Heart right ventricle (tissue), 16 donors: ENCODE measurements around the gene DNAJC15. TPM values are rescaled to one million over a fixed set of nuclear protein-coding genes. Genes with fewer than 3 reads are reported as not detected.

Experiments used
- ATAC-seq, 8 donors: fragments of 200-7000 bp; cut with Tn5 transposase; one replicate each; pipeline ENCODE4 v1.9.1; 2020; ENCODE audit warnings: mild to moderate bottlenecking in 8 of 8, moderate library complexity in 8 of 8, moderate number of reproducible peaks in 1 of 8
- DNase-seq, 2 donors: peaks; one replicate each; pipeline ENCODE4 v3.0.0-alpha.2; 2020
- H3K27ac ChIP-seq, 10 donors: fragments of 200-600 bp; sonication (generic) in 2 of 10; one replicate each; pipeline versions ENCODE4 v1.5.0 to v1.8.0; 2020 to 2022; ENCODE audit warnings: mild to moderate bottlenecking in 3 of 10
- H3K27me3 ChIP-seq, 7 donors: fragments of 200-600 bp; one replicate each; pipeline ENCODE4 v1.8.0; 2021 to 2022; ENCODE audit warnings: mild to moderate bottlenecking in 2 of 7
- H3K36me3 ChIP-seq, 9 donors: fragments of 200-600 bp; sonication (generic) in 1 of 9; one replicate each; pipeline versions ENCODE4 v1.5.0 to v1.8.0; 2020 to 2022; ENCODE audit warnings: mild to moderate bottlenecking in 2 of 9
- H3K4me1 ChIP-seq, 9 donors: fragments of 200-600 bp; sonication (generic) in 1 of 9; one replicate each; pipeline versions ENCODE4 v1.5.0 to v1.8.0; 2020 to 2022; ENCODE audit warnings: mild to moderate bottlenecking in 4 of 9
- H3K4me3 ChIP-seq, 10 donors: fragments of 200-600 bp; sonication (generic) in 2 of 10; one replicate each; pipeline versions ENCODE4 v1.5.0 to v1.8.0; 2020 to 2022; ENCODE audit warnings: mild to moderate bottlenecking in 7 of 10, moderate library complexity in 2 of 10
- H3K9me3 ChIP-seq, 11 donors: fragments of 200-600 bp in 10 of 11; sonication (generic) in 2 of 11; one replicate each; pipeline versions ENCODE4 v1.5.0 to v1.8.0; 2013 to 2022; ENCODE audit warnings: mild to moderate bottlenecking in 2 of 11, control low read depth in 1 of 11, moderate library complexity in 1 of 11
- CTCF ChIP-seq, 9 donors: fragments of 200-600 bp; sonication (generic) in 2 of 9; IDR thresholded peaks; one replicate each; pipeline versions ENCODE4 v1.5.0 to v1.8.0; 2021 to 2022; ENCODE audit warnings: antibody characterized with exemption in 9 of 9, mild to moderate bottlenecking in 5 of 9, moderate library complexity in 1 of 9
- WGBS, 2 donors: extraction: QIAGEN DNeasy Blood & Tissue Kit; methylation state at CpG; one replicate each; pipeline ENCODE4 v1.1.7; 2013; ENCODE audit warnings: inconsistent platforms in 1 of 2; 5-methylcytosine and 5-hydroxymethylcytosine counted together
- intact Hi-C, 10 donors: fragments of 100-400 bp; cut with DNase I; formaldehyde crosslinking; loops; one replicate each; pipeline versions ENCODE4 v1.11.1 to v1.14.2; 2022
- polyA plus RNA-seq, 2 donors: library from polyadenylated mRNA; stranded (reverse); fragments of 200-250 nt; gene quantifications; one replicate each; pipeline ENCODE4 v1.2.3, GENCODE V29; 2013
- total RNA-seq, 10 donors: library from RNA; stranded (reverse); fragmentation: NEBNext Ultra II Directional in 3 of 10; extraction: Animal tissue kit (Norgen Biotek cat#: 25700) in 3 of 10; gene quantifications; one replicate each; pipeline versions ENCODE4 v1.2.1 to v1.2.4, GENCODE V29; 2021 to 2023
- donor health status: Arrhythmogenic right ventricular cardiomyopathy.
- donor health status: ischemic (EF 13 %, LVEDD 7.1; RV severe dilation, severe dysfunction).
- donor health status: healthy with polysubstance abuse.
- donor health status: DM: no; HTN: yes; CAD: no.
- donor health status: DM: no; HTN: no; CAD: no.
- donor health status: ischemic (EF 25% LVEDD 6.9; RV normal size, moderate dysfunction).
- donor health status: ischemic (EF 25% LVEDD 5.7; RV mildly dilated, moderate dysfunction).
- donor health status: healthy.
- donor health status: DM: yes; HTN: yes; CAD: no.
- donor health status: Ischemic cardiomyopathy.
- donor health status: ischemic (EF 35%, LVEDD 5.7; RV mildly dilated, moderate dysfunction).
- donor health status: nonischemic (EF 11% LVEDD 7.7; RV severe dilation, severe dysfunction).
- donor health status: DM: yes; HTN: yes; CAD: no.
- donor health status: PGD.
- donor health status: ischemic (EF 29% LVEDD 5.4; RV normal size, mild dysfunction).
- donor health status: nonischemic (EF 23%, LVEDD 6.1; RV moderate dilation, normal function).

DNAJC15 gene
- total and polyA plus RNA-seq, 12 donors, result 14.4 to 36.7 (median 28.1) TPM

GRCh38 chr13:43107780-43108179 is 84.4 kb downstream of the DNAJC15 start:
- ATAC-seq (no peak), DNase-seq (no peak)
- no peak overlapping the region for H3K4me3 ChIP-seq
- intact Hi-C loops, result no loop called here
- peaks cover 0 to 35% (median 6%) of the 10 kb centered on the region in 9 donors for H3K4me1 ChIP-seq
- no peak for TF ChIP-seq CTCF (IDR thresholded peaks at IDR 0.05)
- no peak overlapping the region for H3K27ac ChIP-seq
- H3K36me3 ChIP-seq, result peaks cover 0 to 17% (median 0%) of the 10 kb centered on the region in 9 donors
- H3K9me3 ChIP-seq, result no peaks in the 10 kb centered on the region
- 80 to 86% methylated on average over 2 of the region's 2 CpGs for WGBS, 2 donors
- H3K27me3 ChIP-seq, result no peaks in the 10 kb centered on the region

GRCh38 chr13:43110036-43110435 is 86.7 kb downstream of the DNAJC15 start:
- no peak overlapping the region for H3K4me3 ChIP-seq
- no peaks in the 10 kb centered on the region for H3K9me3 ChIP-seq
- H3K4me1 ChIP-seq, result peaks cover 0 to 41% (median 6%) of the 10 kb centered on the region in 9 donors
- TF ChIP-seq CTCF (IDR thresholded peaks at IDR 0.05), result no peak
- ATAC-seq, result peak in 5 of 8 donors; percentile 35 to 75 (median 49)
- H3K36me3 ChIP-seq, result peaks cover 0 to 17% (median 0%) of the 10 kb centered on the region in 9 donors
- intact Hi-C loops, result no loop called here
- H3K27ac ChIP-seq, result no peak overlapping the region
- H3K27me3 ChIP-seq, result no peaks in the 10 kb centered on the region
- 45 to 66% methylated on average over 5 of the region's 5 CpGs for WGBS, 2 donors
- DNase-seq, result no peak

DNA sequence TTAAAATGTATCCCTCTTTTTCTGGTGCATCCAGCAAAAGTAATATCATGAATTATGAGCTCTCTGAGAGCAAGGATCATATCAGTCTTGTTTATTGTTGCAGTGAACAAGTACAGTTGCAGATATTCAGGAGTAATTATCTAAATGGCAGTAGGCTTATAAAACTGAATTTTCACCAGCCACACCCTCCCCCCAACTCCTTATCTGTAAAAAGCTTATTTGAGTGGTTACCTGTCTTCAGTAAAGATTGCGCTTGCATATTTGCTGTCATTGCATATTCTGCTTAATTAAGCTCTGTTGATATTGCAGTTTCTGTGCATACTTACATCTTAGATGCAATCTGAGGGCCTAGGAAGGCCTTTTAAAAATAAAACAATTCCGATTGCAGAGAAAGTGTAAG is 87.3 kb downstream of the DNAJC15 start:
- Histone ChIP-seq H3K27ac (no peak overlapping the region), H3K27me3 (no peaks in the 10 kb centered on the region), H3K4me3 (no peak overlapping the region), H3K4me1 (peaks cover 0 to 36% (median 6%) of the 10 kb centered on the region in 9 donors), H3K9me3 (no peaks in the 10 kb centered on the region), H3K36me3 (peaks cover 0 to 17% (median 0%) of the 10 kb centered on the region in 9 donors)
- ATAC-seq (no peak), DNase-seq (no peak)
- intact Hi-C loops, result no loop called here
- no peak for TF ChIP-seq CTCF (IDR thresholded peaks at IDR 0.05)
- WGBS, 2 donors, result 81 to 84% methylated on average over 2 of the region's 2 CpGs

- Histone ChIP-seq H3K4me1 (peaks cover 0 to 33% (median 6%) of the 10 kb centered on the region in 9 donors), H3K9me3 (no peaks in the 10 kb centered on the region), H3K27ac (no peak overlapping the region), H3K27me3 (no peaks in the 10 kb centered on the region), H3K36me3 (peaks cover 0 to 17% (median 0%) of the 10 kb centered on the region in 9 donors), H3K4me3 (no peak overlapping the region)
- intact Hi-C loops, result no loop called here
- no peak for ATAC-seq
- WGBS, 2 donors, result 89 to 90% methylated on average over 7 of the region's 7 CpGs
- no peak for TF ChIP-seq CTCF (IDR thresholded peaks at IDR 0.05)
- no peak for DNase-seq
Observed at GRCh38 chr13:43111559-43112400, 88.4 kb downstream of the DNAJC15 start.
